ENCODE data around the gene EP300. TPM values are rescaled to one million over a fixed set of nuclear protein-coding genes. Genes with fewer than 3 reads are reported as not detected.

Gene EP300
- total RNA-seq, 1 donor from 2014 or later, result 78.9 TPM

- H3K9me3 ChIP-seq, result no peaks in the 10 kb centered on the region
- peaks cover 6% of the 10 kb centered on the region for H3K4me1 ChIP-seq
- H3K27ac ChIP-seq, result no peak overlapping the region
- H3K27me3 ChIP-seq, result no peaks in the 10 kb centered on the region
- intact Hi-C loops (cut with DNase I), result no loop called here
- TF ChIP-seq CTCF (IDR thresholded peaks at IDR 0.05), result no peak
- no peak overlapping the region for H3K4me3 ChIP-seq
- H3K36me3 ChIP-seq, result peaks cover 8% of the 10 kb centered on the region
- ATAC-seq, result no peak
- DNase-seq, result no peak
These were observed 114.3 kb downstream of the EP300 start for GRCh38 chr22:41206719-41207118.

GRCh38 chr22:41215409-41215808 is 123.0 kb downstream of the EP300 start:
- no peak for ATAC-seq
- H3K4me1 ChIP-seq, result peaks cover 20% of the 10 kb centered on the region

GRCh38 chr22:41215926-41216325 is 123.5 kb downstream of the EP300 start:
- H3K4me3 ChIP-seq, result no peak overlapping the region
- TF ChIP-seq CTCF (IDR thresholded peaks at IDR 0.05), result no peak

More at GRCh38 chr22:41215409-41215808, 123.0 kb downstream of the EP300 start:
- Histone ChIP-seq H3K9me3 (no peaks in the 10 kb centered on the region), H3K4me3 (no peak overlapping the region), H3K27me3 (no peaks in the 10 kb centered on the region), H3K36me3 (peaks cover 35% of the 10 kb centered on the region), H3K27ac (no peak overlapping the region)
- DNase-seq, result no peak
- no peak for TF ChIP-seq CTCF (IDR thresholded peaks at IDR 0.05)
- intact Hi-C loops (cut with DNase I), result no loop called here

GRCh38 chr22:41216984-41217383 is 124.6 kb downstream of the EP300 start:
- peaks cover 20% of the 10 kb centered on the region for H3K4me1 ChIP-seq
- TF ChIP-seq CTCF (IDR thresholded peaks at IDR 0.05), result no peak
- intact Hi-C loops (cut with DNase I), result no loop called here
- H3K36me3 ChIP-seq, result peaks cover 43% of the 10 kb centered on the region
- DNase-seq (no peak), ATAC-seq (peak; percentile 50)
- peak overlapping the region; percentile 23 for H3K4me3 ChIP-seq
- peak overlapping the region; percentile 81 for H3K27ac ChIP-seq
- H3K9me3 ChIP-seq, result no peaks in the 10 kb centered on the region
- H3K27me3 ChIP-seq, result no peaks in the 10 kb centered on the region

More at GRCh38 chr22:41215926-41216325, 123.5 kb downstream of the EP300 start:
- Histone ChIP-seq H3K4me1 (peaks cover 20% of the 10 kb centered on the region), H3K27me3 (no peaks in the 10 kb centered on the region), H3K36me3 (peaks cover 34% of the 10 kb centered on the region), H3K9me3 (no peaks in the 10 kb centered on the region), H3K27ac (peak overlapping the region; percentile 81)
- DNase-seq, result no peak
- ATAC-seq, result no peak
- intact Hi-C loops (cut with DNase I), result no loop called here

GRCh38 chr22:41217553-41218157 is 125.3 kb downstream of the EP300 start:
- no peaks in the 10 kb centered on the region for H3K9me3 ChIP-seq
- H3K27ac ChIP-seq, result peak overlapping the region; percentile 81
- peak; percentile 92 for ATAC-seq
- intact Hi-C loops (cut with DNase I), result no loop called here
- H3K4me1 ChIP-seq, result peaks cover 20% of the 10 kb centered on the region
- peaks cover 50% of the 10 kb centered on the region for H3K36me3 ChIP-seq
- H3K4me3 ChIP-seq, result peak overlapping the region; percentile 23
- DNase-seq, result peak; percentile 82
- H3K27me3 ChIP-seq, result no peaks in the 10 kb centered on the region
- TF ChIP-seq CTCF (IDR thresholded peaks at IDR 0.05), result no peak

Measured in upper lobe of right lung (tissue), 1 donor.